ENCODE data around the gene POGLUT2. TPM values are rescaled to one million over a fixed set of nuclear protein-coding genes. Genes with fewer than 3 reads are reported as not detected.

Gene POGLUT2
- total RNA-seq, 1 donor from 2014 or later: 16.8 TPM

GRCh38 chr13:102758842-102759241 is 39.9 kb downstream of the POGLUT2 start:
- Histone ChIP-seq H3K4me1 (ENCODE audit: insufficient read depth, low read length) (no peaks in the 10 kb centered on the region), H2AFZ (ENCODE audit: low read depth, low read length) (no peak overlapping the region), H3K27ac (ENCODE audit: low read depth, low read length) (no peak overlapping the region), H3K79me2 (ENCODE audit: insufficient read depth, low read length) (no peaks in the 10 kb centered on the region), H4K20me1 (ENCODE audit: insufficient read depth, low read length) (no peaks in the 10 kb centered on the region), H3K4me2 (ENCODE audit: low read length) (no peak overlapping the region), H3K27me3 (ENCODE audit: insufficient read depth, low read length) (no peaks in the 10 kb centered on the region), H3K9me3 (ENCODE audit: insufficient read depth, low read depth, low read length) (no peaks in the 10 kb centered on the region), H3K36me3 (ENCODE audit: insufficient read depth, low read length) (no peaks in the 10 kb centered on the region), H3K4me3 (ENCODE audit: insufficient read depth, low read depth, low read length) (no peak overlapping the region), H3K9ac (ENCODE audit: low read length) (no peak overlapping the region)
- DNase-seq (ENCODE audit: low read depth): no peak
- Mint-ChIP-seq H3K27me3 (ENCODE audit: low read depth, unreplicated experiment) (no peaks in the 10 kb centered on the region), H3K4me3 (ENCODE audit: unreplicated experiment) (no peak overlapping the region), H3K36me3 (ENCODE audit: low read depth, unreplicated experiment) (peaks cover 4% of the 10 kb centered on the region), H3K4me1 (ENCODE audit: low read depth, unreplicated experiment) (no peaks in the 10 kb centered on the region), H3K9me3 (ENCODE audit: unreplicated experiment) (no peaks in the 10 kb centered on the region), H3K27ac (ENCODE audit: unreplicated experiment) (no peak overlapping the region)
- no peak for TF ChIP-seq EZH2 (IDR thresholded peaks at IDR 0.05; ENCODE audit: insufficient read depth, low read length)
- TF ChIP-seq CTCF (IDR thresholded peaks at IDR 0.05; ENCODE audit: insufficient read depth, low read depth, low read length): no peak
- no peak for FAIRE-seq

GRCh38 chr13:102757006-102757405 is 41.8 kb downstream of the POGLUT2 start:
- no peaks in the 10 kb centered on the region for H4K20me1 ChIP-seq (ENCODE audit: insufficient read depth, low read length)
- TF ChIP-seq EZH2 (IDR thresholded peaks at IDR 0.05; ENCODE audit: insufficient read depth, low read length) (no peak), CTCF (IDR thresholded peaks at IDR 0.05; ENCODE audit: insufficient read depth, low read depth, low read length) (no peak)
- no peaks in the 10 kb centered on the region for H3K4me1 ChIP-seq (ENCODE audit: insufficient read depth, low read length)
- H3K27me3 Mint-ChIP-seq (ENCODE audit: low read depth, unreplicated experiment): no peaks in the 10 kb centered on the region
- no peak overlapping the region for H3K27ac Mint-ChIP-seq (ENCODE audit: unreplicated experiment)
- no peaks in the 10 kb centered on the region for H3K27me3 ChIP-seq (ENCODE audit: insufficient read depth, low read length)
- peaks cover 2% of the 10 kb centered on the region for H3K36me3 Mint-ChIP-seq (ENCODE audit: low read depth, unreplicated experiment)
- no peaks in the 10 kb centered on the region for H3K9me3 Mint-ChIP-seq (ENCODE audit: unreplicated experiment)
- no peaks in the 10 kb centered on the region for H3K79me2 ChIP-seq (ENCODE audit: insufficient read depth, low read length)
- FAIRE-seq (no peak), DNase-seq (ENCODE audit: low read depth) (no peak)
- H3K9ac ChIP-seq (ENCODE audit: low read length): no peak overlapping the region
- no peak overlapping the region for H3K4me2 ChIP-seq (ENCODE audit: low read length)
- H3K4me1 Mint-ChIP-seq (ENCODE audit: low read depth, unreplicated experiment): no peaks in the 10 kb centered on the region
- H2AFZ ChIP-seq (ENCODE audit: low read depth, low read length): no peak overlapping the region
- H3K27ac ChIP-seq (ENCODE audit: low read depth, low read length): no peak overlapping the region
- no peaks in the 10 kb centered on the region for H3K9me3 ChIP-seq (ENCODE audit: insufficient read depth, low read depth, low read length)
- no peaks in the 10 kb centered on the region for H3K36me3 ChIP-seq (ENCODE audit: insufficient read depth, low read length)
- no peak overlapping the region for H3K4me3 Mint-ChIP-seq (ENCODE audit: unreplicated experiment)
- no peak overlapping the region for H3K4me3 ChIP-seq (ENCODE audit: insufficient read depth, low read depth, low read length)

- no peak overlapping the region for H3K9ac ChIP-seq (ENCODE audit: low read length)
- H3K4me3 ChIP-seq (ENCODE audit: insufficient read depth, low read depth, low read length): no peak overlapping the region
- H4K20me1 ChIP-seq (ENCODE audit: insufficient read depth, low read length): no peaks in the 10 kb centered on the region
- no peaks in the 10 kb centered on the region for H3K27me3 ChIP-seq (ENCODE audit: insufficient read depth, low read length)
- no peak overlapping the region for H3K4me2 ChIP-seq (ENCODE audit: low read length)
- no peak overlapping the region for H3K4me3 Mint-ChIP-seq (ENCODE audit: unreplicated experiment)
- H3K27ac Mint-ChIP-seq (ENCODE audit: unreplicated experiment): no peak overlapping the region
- no peaks in the 10 kb centered on the region for H3K4me1 Mint-ChIP-seq (ENCODE audit: low read depth, unreplicated experiment)
- H3K27me3 Mint-ChIP-seq (ENCODE audit: low read depth, unreplicated experiment): peaks cover 2% of the 10 kb centered on the region
- no peak for FAIRE-seq
- no peak overlapping the region for H2AFZ ChIP-seq (ENCODE audit: low read depth, low read length)
- H3K27ac ChIP-seq (ENCODE audit: low read depth, low read length): no peak overlapping the region
- peaks cover 2% of the 10 kb centered on the region for H3K36me3 Mint-ChIP-seq (ENCODE audit: low read depth, unreplicated experiment)
- H3K9me3 Mint-ChIP-seq (ENCODE audit: unreplicated experiment): no peaks in the 10 kb centered on the region
- TF ChIP-seq CTCF (IDR thresholded peaks at IDR 0.05; ENCODE audit: insufficient read depth, low read depth, low read length): no peak
- TF ChIP-seq EZH2 (IDR thresholded peaks at IDR 0.05; ENCODE audit: insufficient read depth, low read length): no peak
- H3K79me2 ChIP-seq (ENCODE audit: insufficient read depth, low read length): no peaks in the 10 kb centered on the region
- no peaks in the 10 kb centered on the region for H3K36me3 ChIP-seq (ENCODE audit: insufficient read depth, low read length)
- no peaks in the 10 kb centered on the region for H3K4me1 ChIP-seq (ENCODE audit: insufficient read depth, low read length)
- DNase-seq (ENCODE audit: low read depth): no peak
- no peaks in the 10 kb centered on the region for H3K9me3 ChIP-seq (ENCODE audit: insufficient read depth, low read depth, low read length)
Observed at GRCh38 chr13:102751886-102752285, 46.9 kb downstream of the POGLUT2 start.
